ENCODE data around the gene CAMK2D.

CAMK2D gene

GRCh38 chr4:113586072-113586471, 175.5 kb downstream of the CAMK2D start:
- no peak for TF ChIP-seq SIN3A (IDR thresholded peaks at IDR 0.05; ENCODE audit: borderline replicate concordance, insufficient read depth, low read length)
- TF ChIP-seq REST (IDR thresholded peaks at IDR 0.05; ENCODE audit: insufficient read depth in 1 of 2, low read depth in 2 of 2, low read length in 2 of 2) = no peak
- no peak for TF ChIP-seq TAF1 (IDR thresholded peaks at IDR 0.05; ENCODE audit: borderline replicate concordance, insufficient read depth, low read length)
- no peak for TF ChIP-seq POLR2AphosphoS5 (IDR thresholded peaks at IDR 0.05; ENCODE audit: low read depth, low read length)
- TF ChIP-seq FOXP2 (optimal IDR thresholded peaks at IDR 0.05; ENCODE audit: borderline replicate concordance, extremely low read depth, extremely low read length, insufficient read depth) = no peak

GRCh38 chr4:113584407-113585150, 177.0 kb downstream of the CAMK2D start:
- TF ChIP-seq REST (IDR thresholded peaks at IDR 0.05; ENCODE audit: insufficient read depth in 1 of 2, low read depth in 2 of 2, low read length in 2 of 2) (no peak), TAF1 (IDR thresholded peaks at IDR 0.05; ENCODE audit: borderline replicate concordance, insufficient read depth, low read length) (no peak), FOXP2 (optimal IDR thresholded peaks at IDR 0.05; ENCODE audit: borderline replicate concordance, extremely low read depth, extremely low read length, insufficient read depth) (no peak), POLR2AphosphoS5 (IDR thresholded peaks at IDR 0.05; ENCODE audit: low read depth, low read length) (no peak), SIN3A (IDR thresholded peaks at IDR 0.05; ENCODE audit: borderline replicate concordance, insufficient read depth, low read length) (no peak)

GRCh38 chr4:113582737-113583136, 178.8 kb downstream of the CAMK2D start:
- TF ChIP-seq TAF1 (IDR thresholded peaks at IDR 0.05; ENCODE audit: borderline replicate concordance, insufficient read depth, low read length) (no peak), REST (IDR thresholded peaks at IDR 0.05; ENCODE audit: insufficient read depth in 1 of 2, low read depth in 2 of 2, low read length in 2 of 2) (no peak), FOXP2 (optimal IDR thresholded peaks at IDR 0.05; ENCODE audit: borderline replicate concordance, extremely low read depth, extremely low read length, insufficient read depth) (no peak), SIN3A (IDR thresholded peaks at IDR 0.05; ENCODE audit: borderline replicate concordance, insufficient read depth, low read length) (no peak), POLR2AphosphoS5 (IDR thresholded peaks at IDR 0.05; ENCODE audit: low read depth, low read length) (no peak)

GRCh38 chr4:113579360-113579759, 182.2 kb downstream of the CAMK2D start:
- TF ChIP-seq POLR2AphosphoS5 (IDR thresholded peaks at IDR 0.05; ENCODE audit: low read depth, low read length) = no peak
- no peak for TF ChIP-seq FOXP2 (optimal IDR thresholded peaks at IDR 0.05; ENCODE audit: borderline replicate concordance, extremely low read depth, extremely low read length, insufficient read depth)
- TF ChIP-seq SIN3A (IDR thresholded peaks at IDR 0.05; ENCODE audit: borderline replicate concordance, insufficient read depth, low read length) = no peak
- no peak for TF ChIP-seq TAF1 (IDR thresholded peaks at IDR 0.05; ENCODE audit: borderline replicate concordance, insufficient read depth, low read length)
- TF ChIP-seq REST (IDR thresholded peaks at IDR 0.05; ENCODE audit: insufficient read depth in 1 of 2, low read depth in 2 of 2, low read length in 2 of 2) = no peak

Measured in PFSK-1 (cell line).